ENCODE results near the gene MAPK8IP1. TPM values are rescaled to one million over a fixed set of nuclear protein-coding genes. Genes with fewer than 3 reads are reported as not detected.

The MAPK8IP1 gene
- total RNA-seq, 4 donors from 2014 or later, result 7.5 to 20.6 (median 16.1) TPM

GRCh38 chr11:45934580-45935318 lies 49.3 kb downstream of the MAPK8IP1 start:
- Histone ChIP-seq H3K36me3 (peaks cover 45 to 90% (median 67%) of the 10 kb centered on the region in 4 donors), H3K9me3 (no peaks in the 10 kb centered on the region), H3K4me3 (no peak overlapping the region), H3K27ac (replicated peaks in 1 of 4) (no peak overlapping the region), H3K4me1 (peaks cover 0 to 6% (median 2%) of the 10 kb centered on the region in 4 donors), H3K27me3 (no peaks in the 10 kb centered on the region)
- DNase-seq (ENCODE audit: extremely low spot score), result peak; percentile 53
- WGBS, result 88% methylated on average over 12 of the region's 12 CpGs
- intact Hi-C loops (cut with DNase I), result no loop called here
- no peak for TF ChIP-seq POLR2AphosphoS5 (IDR thresholded peaks at IDR 0.05)
- TF ChIP-seq CTCF (IDR thresholded peaks at IDR 0.05), result no peak
- TF ChIP-seq EP300 (IDR thresholded peaks at IDR 0.05), result no peak
- no peak for TF ChIP-seq POLR2A (IDR thresholded peaks at IDR 0.05; ENCODE audit: low read depth)

- peaks cover 0 to 1% (median under 1%) of the 10 kb centered on the region in 4 donors for H3K4me1 ChIP-seq
- DNase-seq (ENCODE audit: extremely low spot score), result peak; percentile 79
- WGBS, result 87% methylated on average over 8 of the region's 8 CpGs
- no peak overlapping the region for H3K4me3 ChIP-seq
- H3K27me3 ChIP-seq, result no peaks in the 10 kb centered on the region
- intact Hi-C loops (cut with DNase I), result no loop called here
- H3K9me3 ChIP-seq, result no peaks in the 10 kb centered on the region
- peaks cover 45 to 84% (median 67%) of the 10 kb centered on the region in 4 donors for H3K36me3 ChIP-seq
- TF ChIP-seq POLR2AphosphoS5 (IDR thresholded peaks at IDR 0.05) (no peak), POLR2A (IDR thresholded peaks at IDR 0.05; ENCODE audit: low read depth) (no peak), CTCF (IDR thresholded peaks at IDR 0.05) (no peak), EP300 (IDR thresholded peaks at IDR 0.05) (no peak)
- H3K27ac ChIP-seq (replicated peaks in 1 of 4), result no peak overlapping the region
Measured at GRCh38 chr11:45935349-45936064, 50.1 kb downstream of the MAPK8IP1 start.

- no peaks in the 10 kb centered on the region for H3K9me3 ChIP-seq
- H3K4me3 ChIP-seq, result no peak overlapping the region
- H3K27me3 ChIP-seq, result no peaks in the 10 kb centered on the region
- H3K27ac ChIP-seq (replicated peaks in 1 of 4), result no peak overlapping the region
- DNase-seq (ENCODE audit: extremely low spot score), result peak; percentile 37
- no peak for TF ChIP-seq EP300 (IDR thresholded peaks at IDR 0.05)
- TF ChIP-seq POLR2AphosphoS5 (IDR thresholded peaks at IDR 0.05), result no peak
- no peak for TF ChIP-seq CTCF (IDR thresholded peaks at IDR 0.05)
- TF ChIP-seq POLR2A (IDR thresholded peaks at IDR 0.05; ENCODE audit: low read depth), result no peak
- H3K4me1 ChIP-seq, result no peaks in the 10 kb centered on the region
- 74% methylated on average over 4 of the region's 4 CpGs for WGBS
- intact Hi-C loops (cut with DNase I), result no loop called here
- H3K36me3 ChIP-seq, result peaks cover 45 to 79% (median 68%) of the 10 kb centered on the region in 4 donors
Measured at GRCh38 chr11:45936511-45937054, 51.1 kb downstream of the MAPK8IP1 start.

GRCh38 chr11:45937916-45938315 lies 52.5 kb downstream of the MAPK8IP1 start:
- Histone ChIP-seq H3K36me3 (peaks cover 44 to 77% (median 67%) of the 10 kb centered on the region in 4 donors), H3K4me1 (no peaks in the 10 kb centered on the region), H3K27ac (replicated peaks in 1 of 4) (no peak overlapping the region), H3K9me3 (no peaks in the 10 kb centered on the region), H3K4me3 (no peak overlapping the region), H3K27me3 (no peaks in the 10 kb centered on the region)
- DNase-seq (ENCODE audit: extremely low spot score), result peak; percentile 12
- TF ChIP-seq POLR2AphosphoS5 (IDR thresholded peaks at IDR 0.05) (no peak), EP300 (IDR thresholded peaks at IDR 0.05) (no peak), CTCF (IDR thresholded peaks at IDR 0.05) (no peak), POLR2A (IDR thresholded peaks at IDR 0.05; ENCODE audit: low read depth) (no peak)
- 88% methylated on average over 10 of the region's 10 CpGs for WGBS
- intact Hi-C loops (cut with DNase I), result no loop called here

All from esophagus muscularis mucosa (tissue), 4 donors.